MCF 10A (cell line): Measurements from ENCODE around the gene SPATA9. TPM values are rescaled to one million over a fixed set of nuclear protein-coding genes. Genes with fewer than 3 reads are reported as not detected.
"Not testable (repeated sequence)": the region's sequence is repeated elsewhere in the genome, so short reads cannot be mapped to it uniquely, and the experiment has no call there.

ENCODE experiments used
- BruUV-seq: library from RNA; stranded (reverse); fragments of 400-500 nt; replicated peaks from 2 replicates; lab custom pipeline; 2021; lab: Mats Ljungman, UMichigan
- CTCF ChIA-PET: fragments of 300-600 bp; sonication (Branson Sonifier 250); formaldehyde crosslinking; extraction: SDS; loops from one replicate; lab custom pipeline; 2021; ENCODE audit warnings: antibody characterized with exemption, inconsistent platforms; lab: Yijun Ruan, JAX
- POLR2A ChIA-PET: fragments of 300-600, 350-650 bp; sonication (Branson Sonifier 250); formaldehyde crosslinking; extraction: SDS; loops from one replicate; lab custom pipeline; 2020; ENCODE audit warnings: antibody characterized with exemption, inconsistent platforms; lab: Yijun Ruan, JAX
- DNase-seq: peaks from one replicate; pipeline ENCODE4 v3.0.0-alpha.2; 2018; ENCODE audit not compliant: unreplicated experiment
- H3K27ac Mint-ChIP-seq: one replicate; pipeline ENCODE4 v1.8.0; 2022; ENCODE audit warnings: mild to moderate bottlenecking, low read depth, mixed read lengths; ENCODE audit not compliant: unreplicated experiment
- H3K27me3 Mint-ChIP-seq: one replicate; pipeline ENCODE4 v1.8.0; 2022; ENCODE audit warnings: mixed read lengths; ENCODE audit not compliant: insufficient read depth, unreplicated experiment
- H3K36me3 Mint-ChIP-seq: one replicate; pipeline ENCODE4 v1.8.0; 2022; ENCODE audit warnings: mild to moderate bottlenecking, moderate library complexity, mixed read lengths; ENCODE audit not compliant: insufficient read depth, unreplicated experiment
- H3K4me1 Mint-ChIP-seq: one replicate; pipeline ENCODE4 v1.8.0; 2022; ENCODE audit warnings: mixed read lengths; ENCODE audit not compliant: insufficient read depth, unreplicated experiment
- H3K4me3 Mint-ChIP-seq: one replicate; pipeline ENCODE4 v1.8.0; 2022; ENCODE audit warnings: mild to moderate bottlenecking, moderate library complexity, mixed read lengths; ENCODE audit not compliant: unreplicated experiment
- H3K9me3 Mint-ChIP-seq: one replicate; pipeline ENCODE4 v1.8.0; 2022; ENCODE audit warnings: mixed read lengths; ENCODE audit not compliant: unreplicated experiment
- CTCF ChIP-seq: fragments of 200-600 bp; IDR thresholded peaks from one replicate; pipeline ENCODE4 v1.8.0; 2022; ENCODE audit warnings: antibody characterized with exemption, mild to moderate bottlenecking; ENCODE audit not compliant: unreplicated experiment
- intact Hi-C: fragments of 100-400 bp; cut with micrococcal nuclease; formaldehyde crosslinking; loops from 2 replicates; pipeline ENCODE4 v1.14.1; 2022
- total RNA-seq: library from RNA; stranded (reverse); gene quantifications from 2 replicates; pipeline ENCODE4 v1.2.3, GENCODE V29; 2022

The SPATA9 gene
- total RNA-seq, 1 experiment from 2014 or later = not detected

DNA sequence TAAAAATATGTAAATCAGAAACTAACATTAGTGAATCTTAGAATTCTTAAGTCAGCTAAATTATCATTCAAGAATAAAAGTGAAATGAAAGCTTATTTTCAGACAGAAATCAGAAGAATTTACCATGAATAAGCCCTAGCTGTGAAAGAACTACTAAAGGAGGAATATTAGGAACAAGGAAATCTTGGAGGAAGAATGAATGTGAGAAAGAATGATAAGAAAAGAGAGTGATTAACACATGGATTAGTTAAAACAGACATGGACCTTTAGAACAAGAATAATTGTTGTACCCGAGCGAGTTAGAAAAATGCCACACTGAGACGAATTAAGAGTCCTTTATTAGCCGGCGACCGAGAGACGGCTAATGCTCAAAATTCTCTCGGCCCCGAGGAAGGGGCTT is 24.3 kb upstream of the SPATA9 start:
- CTCF ChIA-PET = interaction anchor here (0.7 kb wide), 1 partner anchor 27 kb away, joined by 5 read pairs; no protein-coding TSS in a partner anchor
- Mint-ChIP-seq H3K4me3 (no peak overlapping the region), H3K36me3 (no peaks in the 10 kb centered on the region)

GRCh38 chr5:95706196-95706595 is 23.4 kb upstream of the SPATA9 start:
- BruUV-seq, POLR2A ChIA-PET, intact Hi-C loops, H3K4me1 Mint-ChIP-seq, H3K36me3 Mint-ChIP-seq, H3K4me3 Mint-ChIP-seq, H3K27ac Mint-ChIP-seq, H3K9me3 Mint-ChIP-seq, DNase-seq, CTCF ChIA-PET, H3K27me3 Mint-ChIP-seq: not testable (repeated sequence)

More for the DNA sequence above, 24.3 kb upstream of the SPATA9 start:
- Mint-ChIP-seq H3K4me1 (peaks cover 7% of the 10 kb centered on the region), H3K9me3 (no peaks in the 10 kb centered on the region), H3K27me3 (no peaks in the 10 kb centered on the region), H3K27ac (no peak overlapping the region)
- DNase-seq = no peak
- TF ChIP-seq CTCF = no peak
- no TSS peak for BruUV-seq
- POLR2A ChIA-PET = interaction anchor here (1.2 kb wide), 1 partner anchor 8 kb away, joined by 3 read pairs; no protein-coding TSS in a partner anchor
- intact Hi-C loops = no loop called here

DNA sequence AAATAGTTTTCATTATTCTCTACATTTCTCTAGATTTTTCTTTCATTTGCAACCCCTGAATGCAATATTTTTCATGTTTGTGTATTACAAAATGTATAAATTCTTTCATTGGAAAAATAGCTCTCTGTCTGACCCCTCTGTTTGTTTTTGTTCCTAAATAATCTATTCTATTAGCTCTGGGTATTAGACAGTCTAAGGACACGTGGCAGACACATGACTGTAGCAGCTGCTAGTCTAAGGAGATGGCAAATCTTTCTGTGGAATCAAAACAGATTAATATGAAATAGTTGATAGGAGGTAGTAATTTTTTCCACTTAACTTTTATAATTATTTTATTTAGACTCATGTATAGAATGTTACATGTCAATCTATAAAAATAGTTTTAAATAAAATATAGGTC is 21.4 kb upstream of the SPATA9 start:
- no peaks in the 10 kb centered on the region for H3K36me3 Mint-ChIP-seq
- no TSS peak for BruUV-seq
- no peak overlapping the region for H3K27ac Mint-ChIP-seq
- H3K4me1 Mint-ChIP-seq = no peaks in the 10 kb centered on the region
- DNase-seq = no peak
- H3K9me3 Mint-ChIP-seq = no peaks in the 10 kb centered on the region
- intact Hi-C loops = no loop called here
- ChIA-PET CTCF (interaction anchor here (0.7 kb wide), 1 partner anchor 58 kb away, joined by 3 read pairs; no protein-coding TSS in a partner anchor), POLR2A (no interaction called here)
- no peak overlapping the region for H3K4me3 Mint-ChIP-seq
- TF ChIP-seq CTCF = no peak
- no peaks in the 10 kb centered on the region for H3K27me3 Mint-ChIP-seq

DNA sequence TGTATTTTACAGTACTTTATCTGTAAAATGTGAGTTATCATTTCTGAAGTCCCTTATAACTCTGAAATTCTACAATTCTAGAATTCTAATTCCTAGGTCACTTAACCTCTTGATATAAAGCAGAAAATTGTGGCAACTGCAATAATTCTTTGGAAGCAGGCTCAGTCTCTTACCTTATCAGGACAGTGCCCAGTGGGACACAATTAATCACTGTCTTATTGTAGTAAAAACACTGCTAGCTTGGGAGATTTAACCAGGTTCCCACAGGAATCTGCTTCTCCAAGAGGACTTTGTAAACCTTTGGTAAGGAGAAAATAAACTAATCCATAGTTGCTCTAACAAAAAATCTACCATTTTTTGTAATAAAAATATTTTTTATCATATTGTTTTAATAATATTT is 18.3 kb upstream of the SPATA9 start:
- H3K9me3 Mint-ChIP-seq = no peaks in the 10 kb centered on the region
- no peak for TF ChIP-seq CTCF
- POLR2A ChIA-PET = no interaction called here
- CTCF ChIA-PET = no interaction called here
- H3K4me3 Mint-ChIP-seq = no peak overlapping the region
- intact Hi-C loops = no loop called here
- DNase-seq = no peak
- no peaks in the 10 kb centered on the region for H3K36me3 Mint-ChIP-seq
- no peaks in the 10 kb centered on the region for H3K27me3 Mint-ChIP-seq
- H3K4me1 Mint-ChIP-seq = peaks cover 10% of the 10 kb centered on the region
- BruUV-seq = no TSS peak
- no peak overlapping the region for H3K27ac Mint-ChIP-seq

- H3K4me3 Mint-ChIP-seq = no peak overlapping the region
- ChIA-PET POLR2A (interaction anchor here (1.4 kb wide), 1 partner anchor 8 kb away, joined by 3 read pairs; no protein-coding TSS in a partner anchor), CTCF (no interaction called here)
- H3K9me3 Mint-ChIP-seq = no peaks in the 10 kb centered on the region
- H3K27me3 Mint-ChIP-seq = no peaks in the 10 kb centered on the region
- no peak for DNase-seq
- no TSS peak for BruUV-seq
- peaks cover 10% of the 10 kb centered on the region for H3K4me1 Mint-ChIP-seq
- intact Hi-C loops = no loop called here
- no peak overlapping the region for H3K27ac Mint-ChIP-seq
- no peaks in the 10 kb centered on the region for H3K36me3 Mint-ChIP-seq
- no peak for TF ChIP-seq CTCF
These were observed 16.5 kb upstream of the SPATA9 start for GRCh38 chr5:95699337-95699736.
